Ramos (cell line): ENCODE results near the gene SLC9B2.
"Not testable (repeated sequence)": the region's sequence is repeated elsewhere in the genome, so short reads cannot be mapped to it uniquely, and the experiment has no call there.

Source experiments
- in situ Hi-C: fragments of 300-500 bp; cut with MboI; formaldehyde crosslinking; loops from one replicate; pipeline ENCODE4 v1.14.3; 2022; ENCODE audit warnings: low sequenced_read_pairs; ENCODE audit not compliant: unreplicated experiment

Gene SLC9B2

DNA sequence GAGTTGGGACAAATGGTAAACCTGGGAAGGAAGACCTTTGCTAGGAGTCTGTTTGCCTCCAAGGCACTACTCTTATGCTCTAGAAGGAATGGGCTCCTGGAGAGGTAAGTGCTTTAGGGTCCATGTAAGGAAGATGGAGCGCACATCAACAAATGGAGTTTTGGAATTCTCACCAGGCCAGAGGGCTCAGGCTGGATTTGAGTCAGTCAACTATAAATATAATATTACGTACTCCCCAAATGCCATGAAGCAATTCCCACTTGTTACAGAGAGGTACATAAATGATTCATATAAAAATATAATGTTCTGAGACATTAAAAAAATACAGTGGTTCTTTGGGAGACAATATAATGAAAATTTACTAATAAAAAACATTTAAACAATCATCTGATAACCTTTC lies 55.4 kb downstream of the SLC9B2 start:
- in situ Hi-C loops: no loop called here

DNA sequence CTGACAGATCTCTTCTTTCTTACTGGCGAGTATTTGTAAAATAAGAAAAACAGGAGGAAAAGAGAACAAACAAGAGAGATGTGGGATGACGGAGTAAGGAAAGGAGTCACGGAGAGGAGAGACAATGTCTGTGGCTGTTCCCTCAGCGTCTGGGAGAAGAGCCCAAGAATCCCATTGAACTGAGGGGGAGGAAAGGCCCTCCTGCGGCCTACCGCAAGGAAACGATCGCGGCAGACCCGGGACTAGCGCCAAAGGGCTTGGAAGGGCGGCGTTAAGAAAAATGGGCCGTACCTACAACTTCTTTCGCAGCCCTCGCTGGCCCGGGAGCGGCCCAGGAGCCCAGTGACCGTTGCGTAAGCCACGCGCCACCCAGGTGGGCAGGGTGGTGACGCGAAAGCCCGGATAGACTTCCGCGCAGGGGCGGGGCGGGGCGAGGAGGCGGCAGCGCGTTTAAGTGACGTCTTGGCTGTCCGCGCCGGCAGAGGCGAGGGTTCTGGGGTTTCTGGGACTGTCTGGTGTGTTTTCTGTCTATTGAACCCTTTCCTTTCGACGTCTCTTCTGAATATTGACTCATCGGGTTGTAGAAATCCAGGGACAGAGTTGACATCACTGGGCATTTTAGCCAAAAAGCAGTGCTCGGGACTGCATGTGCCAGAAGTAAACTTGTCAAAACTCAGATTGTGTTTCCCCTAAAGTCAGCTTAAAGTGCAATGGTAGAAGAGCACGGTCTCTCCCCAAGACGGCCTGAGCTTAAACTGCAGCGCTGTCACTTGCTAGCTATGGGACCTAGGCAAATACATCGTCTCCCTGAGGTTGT lies 57.0 kb downstream of the SLC9B2 start, which contains the start of gene SLC9B1:
Gene SLC9B1, minus strand, starts transcription at position 398 of the 817 bp plus-strand sequence. CDS start 27,994 bp downstream, outside the sequence.
- in situ Hi-C loops: no loop called here

DNA sequence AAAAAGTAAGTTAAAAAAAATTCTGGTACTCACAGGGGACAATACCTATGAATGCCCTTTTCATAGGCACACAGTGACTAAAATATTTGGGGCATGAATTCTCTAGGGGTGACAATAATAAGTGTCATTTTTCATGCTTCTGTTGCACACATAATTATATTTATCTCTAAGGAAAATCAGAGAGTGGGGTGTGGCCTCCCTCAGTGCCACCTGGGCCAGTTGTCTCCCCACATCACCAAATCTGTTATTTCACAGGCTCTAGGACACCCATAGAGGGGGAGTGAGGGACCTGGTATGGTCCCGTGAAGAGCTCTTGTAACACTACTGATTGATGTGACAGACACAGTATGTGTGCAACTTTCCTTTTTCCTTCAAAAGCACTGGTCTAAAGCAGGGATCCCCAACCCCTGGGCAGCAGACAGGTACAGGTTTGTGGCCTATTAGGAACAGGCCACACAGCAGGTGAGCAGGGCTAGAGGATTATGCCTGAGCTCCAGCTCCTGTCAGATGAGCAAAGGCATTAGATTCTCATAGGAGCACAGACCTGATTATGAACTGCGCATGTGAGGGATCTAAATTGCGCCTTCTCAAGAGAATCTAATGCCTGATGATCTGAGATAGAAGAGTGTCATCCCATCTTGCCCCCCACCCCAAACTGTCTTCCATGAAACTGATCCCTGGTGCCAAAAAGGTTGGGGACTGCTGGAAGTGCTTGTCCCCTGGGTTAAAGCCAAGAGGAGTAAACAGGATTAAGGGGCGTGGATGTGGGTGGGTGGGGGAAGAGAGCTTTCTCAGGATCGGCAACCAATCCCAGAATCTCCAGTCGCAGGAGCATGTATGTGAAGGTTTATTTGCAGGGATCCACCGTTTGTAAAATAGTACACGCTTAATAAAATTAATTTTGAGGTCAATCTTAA lies 57.9 kb downstream of the SLC9B2 start:
- in situ Hi-C loops: no loop called here

DNA sequence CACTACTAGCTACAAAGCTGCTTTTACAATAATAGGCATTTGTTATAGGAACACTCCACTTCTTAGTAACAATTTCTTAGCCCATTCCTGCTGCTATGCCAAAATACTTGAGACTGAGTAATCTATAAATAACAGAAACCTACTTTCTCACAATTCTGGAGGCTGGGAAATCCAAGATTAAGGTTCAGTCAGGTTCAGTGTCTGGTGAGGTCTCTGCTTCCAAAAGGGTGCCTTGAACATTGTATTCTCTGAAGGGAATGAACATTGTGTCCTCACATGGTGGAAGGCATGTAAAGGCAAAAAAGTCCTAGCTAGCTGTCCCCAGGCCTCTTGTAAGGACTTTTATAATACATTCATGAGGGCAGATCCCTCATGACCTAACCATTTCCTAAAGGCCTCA lies 64.0 kb downstream of the SLC9B2 start:
- in situ Hi-C loops: no loop called here

DNA sequence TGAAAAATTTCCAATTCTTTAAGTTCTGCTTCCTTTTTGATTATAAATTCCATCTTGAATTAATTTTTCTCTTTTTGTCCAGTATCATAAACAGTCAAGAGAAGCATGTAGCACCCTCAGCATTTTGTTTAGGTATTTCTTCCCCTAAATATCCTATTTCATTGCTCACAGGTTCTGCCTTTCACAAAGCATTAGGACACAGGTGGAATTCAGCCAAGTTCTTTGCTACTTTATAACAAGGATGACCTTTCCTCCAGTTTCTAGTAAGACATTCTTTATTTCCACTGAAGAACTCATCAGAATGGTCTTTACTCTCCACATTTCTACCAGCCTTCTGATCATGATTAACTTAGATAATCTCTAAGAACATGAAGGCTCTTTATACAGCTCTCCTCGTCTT lies 64.5 kb downstream of the SLC9B2 start:
- in situ Hi-C loops: no loop called here

DNA sequence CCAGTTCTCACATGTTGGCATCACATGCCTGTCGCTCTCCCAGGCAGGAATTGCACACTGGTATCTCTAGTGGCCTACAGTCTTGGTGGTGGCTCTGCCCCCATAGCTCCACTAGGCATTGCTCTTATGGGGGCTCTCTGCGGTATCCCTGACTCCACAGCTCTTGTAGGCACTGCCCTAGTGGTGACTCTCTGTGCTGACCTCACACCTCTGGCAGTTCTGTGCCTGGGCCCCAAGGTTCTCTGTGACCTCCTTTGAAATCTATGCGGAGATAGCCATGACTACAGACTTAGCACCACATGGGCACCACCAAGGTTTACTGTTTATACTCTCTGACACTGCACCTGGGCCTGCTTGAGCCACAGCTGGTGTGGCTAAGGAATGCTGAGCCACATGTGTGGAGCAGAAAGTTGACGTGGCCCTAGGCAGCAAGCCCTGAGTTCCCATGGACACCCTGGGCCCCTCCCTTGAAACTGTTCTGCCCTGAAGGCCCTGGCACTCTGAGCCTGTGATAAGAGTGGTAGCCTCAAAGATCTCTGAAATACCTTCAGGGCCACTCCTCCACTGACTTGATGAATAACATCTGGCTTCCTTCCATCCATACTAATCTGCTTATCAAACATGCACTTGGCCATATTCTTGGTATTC lies 65.1 kb downstream of the SLC9B2 start:
- in situ Hi-C loops: no loop called here

DNA sequence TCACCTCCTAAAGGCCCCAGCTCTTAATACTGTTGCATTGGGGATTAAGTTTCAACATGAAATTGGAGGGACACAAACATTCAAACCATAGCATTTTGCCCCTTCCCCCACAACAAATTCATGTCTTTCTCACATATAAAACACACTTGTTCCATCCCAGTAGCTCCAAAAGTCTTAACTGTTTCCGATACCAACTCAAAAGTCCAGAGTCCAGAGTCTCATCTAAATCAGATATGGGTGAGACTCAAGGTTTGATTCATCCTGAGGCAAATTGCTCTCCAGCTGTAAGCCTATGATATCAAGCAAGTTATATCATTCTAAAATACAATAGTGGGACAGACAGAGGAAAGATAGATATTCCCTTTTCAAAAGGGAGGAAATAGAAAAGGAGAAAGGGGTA lies 65.8 kb downstream of the SLC9B2 start:
- in situ Hi-C loops: no loop called here

DNA sequence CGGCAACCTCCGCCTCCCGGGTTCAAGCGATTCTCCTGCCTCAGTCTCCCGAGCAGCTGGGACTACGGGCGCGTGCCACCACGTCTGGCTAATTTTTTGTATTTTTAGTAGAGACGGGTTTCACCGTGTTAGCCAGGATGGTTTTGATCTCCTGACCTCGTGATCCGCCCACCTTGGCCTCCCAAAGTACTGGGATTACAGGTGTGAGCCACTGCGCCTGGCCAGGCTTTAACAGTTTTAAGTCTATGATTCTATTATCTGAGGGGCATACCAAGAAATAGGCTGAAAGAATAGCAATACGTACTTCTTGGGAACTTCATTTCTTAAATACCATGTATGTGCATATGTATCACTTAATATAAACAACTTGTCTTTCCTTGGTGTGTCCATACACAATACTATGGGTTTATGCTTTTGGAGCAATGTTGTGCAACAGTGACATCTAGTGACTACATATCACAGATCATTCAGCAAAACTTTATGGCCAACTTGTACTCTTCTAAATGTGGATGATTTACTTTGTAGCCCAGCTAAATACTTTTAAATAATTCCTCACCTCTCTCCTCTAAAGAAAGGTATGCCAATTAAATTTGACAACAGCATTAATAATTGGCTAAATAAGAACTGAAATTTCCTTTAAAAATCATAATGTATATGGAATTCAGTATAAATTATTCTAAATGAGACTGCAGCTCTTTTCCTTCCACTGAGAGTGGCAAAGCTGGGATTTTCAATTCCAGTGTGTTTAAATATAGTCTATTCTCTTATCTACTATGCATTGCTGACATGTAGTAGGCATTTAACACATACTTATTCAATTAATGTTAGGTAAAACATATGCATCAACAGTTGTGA lies 67.5 kb downstream of the SLC9B2 start:
- in situ Hi-C loops: loop anchor here (5.0 to 10.0 kb wide), 2 partner anchors 387 to 574 kb away; no protein-coding TSS in a partner anchor

DNA sequence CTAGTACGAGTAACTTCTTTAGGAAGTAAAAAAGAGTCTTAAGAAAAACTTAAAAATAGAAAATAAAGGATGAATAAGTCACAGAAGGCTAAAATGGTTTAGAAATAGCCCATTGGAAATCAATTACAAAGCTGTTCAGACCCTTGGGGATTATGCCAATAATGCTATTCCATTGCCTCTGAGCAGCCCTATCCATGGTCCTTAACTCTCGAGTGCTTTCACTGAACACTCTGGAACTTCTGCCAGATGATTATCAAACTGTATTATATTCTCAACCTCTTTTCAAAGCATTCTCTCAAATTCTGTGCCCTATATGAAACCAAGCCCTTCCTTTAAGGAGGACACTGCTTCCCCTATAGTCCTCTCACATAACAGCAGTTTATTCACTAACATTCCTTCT lies 74.0 kb downstream of the SLC9B2 start:
- in situ Hi-C loops: loop anchor here (10.0 kb wide), 1 partner anchor 568 kb away; no protein-coding TSS in a partner anchor

DNA sequence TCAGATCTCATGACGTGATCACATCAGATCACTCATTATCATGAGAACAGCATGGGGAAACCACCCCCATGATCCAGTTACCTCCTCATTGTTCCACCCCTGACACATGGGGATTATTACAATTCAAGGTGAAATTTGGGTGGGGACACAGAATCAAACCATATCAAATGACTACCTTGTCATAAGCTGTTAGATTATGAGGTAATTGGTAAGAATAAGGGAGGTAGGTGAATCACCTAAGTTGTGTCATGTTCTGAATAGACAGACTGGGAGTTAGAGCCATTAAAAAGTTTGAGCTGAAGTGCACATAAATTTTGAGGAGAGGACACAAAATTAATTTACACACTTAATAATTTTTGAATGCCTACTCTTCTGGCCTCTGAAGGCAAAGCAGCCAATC lies 81.8 kb downstream of the SLC9B2 start:
- in situ Hi-C loops: no loop called here

DNA sequence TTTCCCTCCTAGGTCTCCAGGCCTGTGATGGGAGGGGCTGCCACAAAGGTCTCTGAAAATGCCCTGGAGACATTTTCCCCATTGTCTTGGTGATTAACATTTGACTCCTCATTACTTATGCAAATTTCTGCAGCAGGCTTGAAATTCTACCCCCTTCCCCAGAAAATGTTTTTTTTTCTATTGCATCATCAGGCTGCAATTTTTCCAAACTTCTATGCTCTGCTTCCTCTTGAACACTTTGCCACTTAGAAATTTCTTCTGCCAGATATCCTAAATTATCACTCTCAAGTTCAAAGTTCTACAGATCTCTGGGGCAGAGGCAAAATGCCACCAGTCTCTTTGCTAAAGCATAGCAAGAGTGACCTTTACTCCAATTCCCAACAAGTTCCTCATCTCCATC lies 82.6 kb downstream of the SLC9B2 start:
- in situ Hi-C loops: not testable (repeated sequence)

DNA sequence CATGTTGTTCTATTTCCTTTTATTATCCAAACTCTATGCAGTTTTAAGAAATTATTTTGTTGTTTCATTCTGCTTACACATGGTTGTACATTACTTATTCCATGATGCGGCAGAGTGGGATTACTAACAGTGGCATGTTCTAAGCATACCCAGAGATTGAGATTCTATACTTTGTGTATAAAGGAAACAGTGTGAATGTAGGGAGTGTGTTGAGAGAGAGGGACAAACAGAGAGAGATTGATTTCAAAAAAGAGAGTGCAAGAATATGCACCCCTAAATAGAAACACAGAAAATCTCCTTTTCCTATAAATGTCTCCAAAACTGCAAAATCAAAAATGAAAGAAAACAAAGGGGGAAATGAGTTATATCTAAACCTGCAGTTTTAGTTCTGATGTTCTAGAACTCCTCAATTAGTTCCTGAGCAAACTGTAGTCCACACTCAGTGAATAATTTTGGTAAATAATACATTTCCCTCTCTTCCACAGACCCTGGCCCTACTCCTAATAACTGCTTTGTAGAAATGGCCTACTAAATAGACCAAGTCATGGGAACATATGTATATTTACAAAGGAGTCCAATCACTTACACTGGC lies 88.0 kb downstream of the SLC9B2 start:
- in situ Hi-C loops: no loop called here

DNA sequence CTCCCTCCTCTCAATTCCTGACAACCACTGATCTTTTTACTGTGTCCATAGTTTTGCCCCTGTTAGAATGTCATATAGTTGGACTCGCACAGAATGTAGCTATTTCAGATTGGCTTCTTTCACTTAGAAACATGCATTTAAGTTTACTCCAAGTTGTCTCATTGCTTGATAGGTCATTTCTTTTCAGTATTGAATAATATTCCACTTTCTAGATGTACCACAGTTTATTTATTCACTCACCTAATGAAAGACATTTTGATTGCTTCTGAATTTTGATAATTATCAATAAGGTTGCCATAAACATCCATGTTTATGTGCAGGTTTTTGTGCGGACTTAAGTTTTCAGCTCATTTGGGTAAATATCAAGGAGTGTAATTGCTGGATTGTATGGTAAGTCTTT lies 95.6 kb downstream of the SLC9B2 start:
- in situ Hi-C loops: no loop called here
